Mucosa of descending colon (tissue), 3 donors: ENCODE results near the gene FSCN2. TPM values are rescaled to one million over a fixed set of nuclear protein-coding genes. Genes with fewer than 3 reads are reported as not detected.
A peak's percentile ranks its signal among the peaks of the same experiment; 100 is the strongest.

ENCODE experiments used
- ATAC-seq: fragments of 200-7000 bp; cut with Tn5 transposase; one replicate; pipeline ENCODE4 v1.9.1; 2020; ENCODE audit warnings: mild to moderate bottlenecking, moderate library complexity
- DNase-seq, 3 donors: peaks; one replicate each; pipeline ENCODE4 v3.0.0-alpha.2; 2020
- H3K36me3 ChIP-seq: fragments of 200-600 bp; one replicate; pipeline ENCODE4 v1.8.0; 2021; ENCODE audit warnings: low read depth, mild to moderate bottlenecking
- H3K4me1 ChIP-seq: fragments of 200-600 bp; one replicate; pipeline ENCODE4 v1.8.0; 2021; ENCODE audit warnings: low read depth, mild to moderate bottlenecking
- H3K4me3 ChIP-seq: fragments of 200-600 bp; one replicate; pipeline ENCODE4 v1.8.0; 2021; ENCODE audit warnings: mild to moderate bottlenecking
- H3K9me3 ChIP-seq: fragments of 200-600 bp; one replicate; pipeline ENCODE4 v1.8.0; 2021; ENCODE audit warnings: mild to moderate bottlenecking
- intact Hi-C, 2 donors: fragments of 100-400 bp; cut with DNase I in 1 of 2; cut with micrococcal nuclease in 1 of 2; formaldehyde crosslinking; loops; one replicate each; pipeline versions ENCODE4 v1.11.0 to v1.11.1; 2022; cut with DNase I, micrococcal nuclease
- total RNA-seq, 3 donors: library from RNA; stranded (reverse); fragmentation: NEBNext Ultra II Directional in 2 of 3; extraction: Animal tissue kit (Norgen Biotek cat#: 25700) in 2 of 3; gene quantifications; one replicate each; pipeline versions ENCODE4 v1.2.1 to v1.2.4, GENCODE V29; 2021 to 2023
- TF ChIP-seq, protein P1 (sequence below): fragments of 200-600 bp; IDR thresholded peaks from one replicate; pipeline ENCODE4 v1.8.0; 2022; ENCODE audit warnings: antibody characterized with exemption, mild to moderate bottlenecking
- donor health status: DM: no; HTN: no; CAD: no; lungs with moderate emphysema.
- donor health status: DM: no; HTN: no; CAD: no.
- donor health status: DM: no; HTN: yes; CAD: no.

FSCN2 gene
- total RNA-seq, 3 donors from 2014 or later = 1.6 to 4.0 (median 2.5) TPM

DNA sequence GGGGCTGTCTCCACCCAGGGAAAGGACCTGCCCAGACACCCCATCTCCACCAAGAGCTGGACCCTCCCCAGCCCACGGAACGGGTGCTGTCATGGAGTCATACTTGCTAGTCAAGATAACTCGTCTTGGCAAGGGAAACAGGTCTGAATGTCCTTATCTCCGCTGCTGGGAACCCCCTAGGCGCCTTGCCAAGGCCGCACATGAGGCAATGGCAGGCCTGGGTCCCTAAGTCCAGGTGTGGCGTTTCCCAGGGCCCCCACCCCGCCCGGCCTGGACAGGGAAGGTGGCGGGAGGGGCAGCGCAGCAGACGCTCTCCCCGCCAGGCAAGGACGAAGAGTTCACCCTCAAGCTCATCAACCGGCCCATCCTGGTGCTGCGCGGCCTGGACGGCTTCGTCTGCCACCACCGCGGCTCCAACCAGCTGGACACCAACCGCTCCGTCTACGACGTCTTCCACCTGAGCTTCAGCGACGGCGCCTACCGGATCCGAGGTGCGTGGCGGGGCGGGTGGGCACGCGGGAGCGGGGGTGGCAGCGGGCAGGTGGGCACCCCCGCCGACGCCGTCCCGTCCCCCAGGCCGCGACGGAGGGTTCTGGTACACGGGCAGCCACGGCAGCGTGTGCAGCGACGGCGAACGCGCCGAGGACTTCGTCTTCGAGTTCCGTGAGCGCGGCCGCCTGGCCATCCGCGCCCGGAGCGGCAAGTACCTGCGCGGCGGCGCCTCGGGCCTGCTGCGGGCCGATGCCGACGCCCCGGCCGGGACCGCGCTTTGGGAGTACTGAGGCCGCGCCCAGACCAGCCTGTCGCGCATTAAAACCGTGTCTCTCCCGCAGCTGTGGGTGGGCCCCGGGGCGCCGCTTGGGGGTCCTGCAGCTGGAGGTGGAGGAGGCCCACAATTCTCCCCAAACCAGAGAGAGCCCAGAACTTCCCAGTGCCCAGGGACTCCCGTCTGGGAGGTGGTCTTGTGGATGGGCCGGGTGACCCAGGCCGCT lies 8.4 kb downstream of the FSCN2 start:
- TF ChIP-seq, protein P1, sequence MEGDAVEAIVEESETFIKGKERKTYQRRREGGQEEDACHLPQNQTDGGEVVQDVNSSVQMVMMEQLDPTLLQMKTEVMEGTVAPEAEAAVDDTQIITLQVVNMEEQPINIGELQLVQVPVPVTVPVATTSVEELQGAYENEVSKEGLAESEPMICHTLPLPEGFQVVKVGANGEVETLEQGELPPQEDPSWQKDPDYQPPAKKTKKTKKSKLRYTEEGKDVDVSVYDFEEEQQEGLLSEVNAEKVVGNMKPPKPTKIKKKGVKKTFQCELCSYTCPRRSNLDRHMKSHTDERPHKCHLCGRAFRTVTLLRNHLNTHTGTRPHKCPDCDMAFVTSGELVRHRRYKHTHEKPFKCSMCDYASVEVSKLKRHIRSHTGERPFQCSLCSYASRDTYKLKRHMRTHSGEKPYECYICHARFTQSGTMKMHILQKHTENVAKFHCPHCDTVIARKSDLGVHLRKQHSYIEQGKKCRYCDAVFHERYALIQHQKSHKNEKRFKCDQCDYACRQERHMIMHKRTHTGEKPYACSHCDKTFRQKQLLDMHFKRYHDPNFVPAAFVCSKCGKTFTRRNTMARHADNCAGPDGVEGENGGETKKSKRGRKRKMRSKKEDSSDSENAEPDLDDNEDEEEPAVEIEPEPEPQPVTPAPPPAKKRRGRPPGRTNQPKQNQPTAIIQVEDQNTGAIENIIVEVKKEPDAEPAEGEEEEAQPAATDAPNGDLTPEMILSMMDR = no peak
- H3K36me3 ChIP-seq = no peaks in the 10 kb centered on the region
- ATAC-seq = peak; percentile 32
- intact Hi-C loops = no loop called here
- peaks cover 13% of the 10 kb centered on the region for H3K4me1 ChIP-seq
- H3K4me3 ChIP-seq = no peak overlapping the region
- no peaks in the 10 kb centered on the region for H3K9me3 ChIP-seq
- DNase-seq = no peak

DNA sequence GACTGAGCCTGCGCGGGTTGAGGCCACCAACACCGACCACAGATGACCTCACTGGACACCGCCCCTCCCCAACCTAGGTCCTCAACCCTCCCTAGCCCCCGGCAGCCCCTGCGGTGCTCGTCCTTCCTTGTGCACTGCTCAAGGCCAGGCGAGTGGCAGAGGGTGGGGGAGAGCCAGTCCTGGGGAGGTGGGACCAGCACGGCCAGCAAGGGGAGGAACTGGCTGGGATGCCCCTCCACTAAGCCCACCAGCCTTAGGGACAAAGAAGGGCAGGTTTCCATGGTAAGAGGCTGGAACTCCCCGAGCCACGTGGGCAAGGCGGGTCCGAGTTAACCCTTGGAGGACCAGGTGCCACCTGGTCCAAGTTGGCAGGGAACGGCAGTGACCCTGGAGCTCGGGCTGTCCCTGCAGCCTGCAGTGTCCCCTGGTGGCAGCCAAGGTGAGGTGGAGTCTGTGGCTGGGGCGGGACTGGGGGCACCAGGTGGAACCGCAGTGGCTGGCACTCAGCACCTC lies 9.2 kb downstream of the FSCN2 start:
- intact Hi-C loops = no loop called here
- TF ChIP-seq, protein P1 = peak; percentile 35
- Histone ChIP-seq H3K36me3 (no peaks in the 10 kb centered on the region), H3K4me1 (peaks cover 13% of the 10 kb centered on the region), H3K4me3 (no peak overlapping the region), H3K9me3 (no peaks in the 10 kb centered on the region)
- DNase-seq = peak in 2 of 3 donors; percentile 61 to 78
- ATAC-seq = peak; percentile 83

DNA sequence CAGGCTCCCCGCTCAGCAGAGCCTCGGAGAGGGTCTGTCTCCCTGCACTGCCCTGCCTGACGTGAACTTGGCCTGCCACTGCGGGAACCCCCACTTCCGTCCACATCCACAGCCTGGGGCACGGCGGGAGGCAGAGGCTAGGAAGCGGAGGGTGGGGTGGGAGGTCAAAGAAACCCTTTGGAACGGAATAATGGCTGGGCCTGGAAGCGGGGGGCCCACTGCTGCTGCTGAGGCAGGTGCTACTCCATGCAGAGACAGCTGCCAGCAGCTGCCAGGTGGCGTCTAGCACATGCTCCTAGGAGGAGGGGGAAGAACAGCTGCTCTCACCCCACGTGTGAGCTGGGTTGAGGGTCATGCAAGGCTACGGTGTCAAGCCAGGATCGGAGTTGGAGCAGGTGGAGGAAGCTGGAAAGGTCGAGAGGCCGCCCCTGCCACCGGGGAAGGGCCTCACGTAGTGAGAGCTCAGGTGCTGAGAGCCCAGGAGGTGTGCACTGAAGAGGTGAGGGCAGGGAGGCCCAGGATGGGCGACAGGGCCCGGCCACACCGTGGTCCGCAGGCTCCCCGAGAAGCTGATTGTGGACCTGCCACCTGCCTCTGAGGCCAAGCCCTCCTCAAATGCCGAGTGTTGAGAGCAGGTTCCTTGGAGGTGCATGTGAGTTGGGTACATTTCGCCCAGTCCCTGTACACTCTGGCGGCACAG lies 9.8 kb downstream of the FSCN2 start:
- no peaks in the 10 kb centered on the region for H3K9me3 ChIP-seq
- H3K4me1 ChIP-seq = peaks cover 13% of the 10 kb centered on the region
- no peak overlapping the region for H3K4me3 ChIP-seq
- DNase-seq (no peak), ATAC-seq (peak; percentile 32)
- TF ChIP-seq, protein P1 = no peak
- intact Hi-C loops = no loop called here
- no peaks in the 10 kb centered on the region for H3K36me3 ChIP-seq

DNA sequence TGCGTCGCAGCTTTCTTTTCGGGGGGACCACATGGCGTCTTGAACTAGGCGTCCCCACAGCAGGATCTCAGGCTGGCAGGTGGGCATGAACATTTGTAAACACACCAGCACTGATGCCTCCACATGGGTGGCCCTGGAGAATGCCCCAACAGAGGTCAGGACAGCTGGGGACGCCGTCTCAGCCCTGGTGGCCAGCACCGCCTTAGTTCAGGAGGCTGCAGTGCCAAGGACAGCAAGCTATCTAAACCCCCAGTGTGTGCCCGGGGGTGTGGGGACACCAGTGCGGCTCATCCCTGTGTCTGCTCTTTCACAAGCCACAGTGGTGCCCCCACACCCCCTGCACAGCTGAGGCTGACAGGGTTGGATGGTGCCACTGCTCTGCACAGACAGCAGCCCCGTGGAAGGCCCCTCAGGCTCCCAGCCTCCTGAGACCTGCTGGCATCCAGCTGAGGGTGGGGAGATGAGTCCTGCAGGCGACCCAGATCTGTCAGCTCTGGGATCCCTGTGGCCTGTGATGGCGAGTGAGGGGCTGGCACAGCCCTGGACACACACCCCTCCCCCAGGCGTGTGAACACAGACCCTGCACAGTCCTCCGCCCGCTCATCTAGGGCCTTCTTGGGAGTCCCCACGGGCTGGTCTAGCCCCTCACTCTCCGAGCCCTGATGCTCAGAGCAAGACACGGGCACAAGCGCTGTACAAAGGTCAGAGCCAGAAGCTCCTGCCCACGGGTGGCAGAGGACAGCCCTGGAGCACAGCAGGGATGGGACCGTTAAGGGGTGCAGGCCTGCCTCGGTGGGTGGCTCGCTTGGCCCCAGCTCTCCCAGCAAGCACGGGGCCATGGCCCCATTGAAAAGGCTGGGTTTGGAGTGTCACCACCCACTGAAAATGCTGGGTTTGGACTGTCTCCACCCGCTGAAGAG lies 10.7 kb downstream of the FSCN2 start:
- intact Hi-C loops = no loop called here
- TF ChIP-seq, protein P1 = no peak
- H3K9me3 ChIP-seq = no peaks in the 10 kb centered on the region
- H3K36me3 ChIP-seq = no peaks in the 10 kb centered on the region
- ATAC-seq (no peak), DNase-seq (no peak)
- H3K4me3 ChIP-seq = no peak overlapping the region
- peaks cover 13% of the 10 kb centered on the region for H3K4me1 ChIP-seq

DNA sequence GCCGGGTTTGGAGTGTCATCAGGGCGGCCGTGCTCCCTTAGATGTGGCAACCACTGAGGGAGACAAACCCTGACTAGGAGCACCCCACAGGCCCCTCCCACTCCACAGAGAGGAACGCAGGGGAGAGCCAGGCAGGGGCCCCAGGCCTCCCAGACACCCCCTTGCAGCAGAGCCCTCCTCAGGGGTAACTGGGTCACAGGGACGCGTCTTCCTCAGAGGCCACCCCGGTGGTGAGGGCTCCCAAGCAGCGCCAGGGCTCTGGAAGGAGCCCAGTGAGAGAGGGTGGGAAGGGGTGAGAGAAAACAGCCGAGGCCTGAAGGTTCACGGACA lies 11.4 kb downstream of the FSCN2 start:
- ATAC-seq (no peak), DNase-seq (no peak)
- no peak overlapping the region for H3K4me3 ChIP-seq
- no peaks in the 10 kb centered on the region for H3K9me3 ChIP-seq
- intact Hi-C loops = no loop called here
- TF ChIP-seq, protein P1 = no peak
- H3K36me3 ChIP-seq = no peaks in the 10 kb centered on the region
- peaks cover 13% of the 10 kb centered on the region for H3K4me1 ChIP-seq
